Left kidney (tissue), 1 donor: ENCODE data around the gene SP7. TPM values are rescaled to one million over a fixed set of nuclear protein-coding genes. Genes with fewer than 3 reads are reported as not detected.

Experiments
- polyA plus RNA-seq: library from polyadenylated mRNA; unstranded; fragments of 120-200 nt; gene quantifications from one replicate; pipeline ENCODE4 v1.2.1, GENCODE V29; 2013; ENCODE audit not compliant: insufficient read length

SP7 gene
- polyA plus RNA-seq, 1 donor: 0.15 TPM

Other genes with a start within 250 kb of the SP7 start
- gene IGFBP6, start 238.7 kb downstream of the SP7 start, polyA plus RNA-seq: 10.5 TPM
- gene SOAT2, start 232.9 kb downstream of the SP7 start, polyA plus RNA-seq: 1.6 TPM
- gene ZNF740, start 155.6 kb downstream of the SP7 start, polyA plus RNA-seq: 82.9 TPM
- 105 TPM for gene CSAD, start 155.4 kb downstream of the SP7 start, polyA plus RNA-seq
- 1.8 TPM for gene ITGB7, start 129.1 kb downstream of the SP7 start, polyA plus RNA-seq
- gene RARG, start 104.1 kb downstream of the SP7 start, polyA plus RNA-seq: 33.9 TPM
- 18.9 TPM for gene ESPL1, start 68.1 kb downstream of the SP7 start, polyA plus RNA-seq
- gene PFDN5, start 40.8 kb downstream of the SP7 start, polyA plus RNA-seq: 623 TPM
- gene MYG1, start 36.7 kb downstream of the SP7 start, polyA plus RNA-seq: 49.1 TPM
- gene AAAS, start 14.7 kb downstream of the SP7 start, polyA plus RNA-seq: 92.2 TPM
- gene SP1, start 43.8 kb upstream of the SP7 start, polyA plus RNA-seq: 92.3 TPM
- gene AMHR2, start 87.5 kb upstream of the SP7 start, polyA plus RNA-seq: 0.63 TPM
- gene PRR13, start 105.4 kb upstream of the SP7 start, polyA plus RNA-seq: 184 TPM
- gene PCBP2, start 115.7 kb upstream of the SP7 start, polyA plus RNA-seq: 1,185 TPM
- 38.5 TPM for gene MAP3K12, start 163.1 kb upstream of the SP7 start, polyA plus RNA-seq
- 48.4 TPM for gene TARBP2, start 164.9 kb upstream of the SP7 start, polyA plus RNA-seq
- 2.1 TPM for gene NPFF, start 171.1 kb upstream of the SP7 start, polyA plus RNA-seq